ENCODE data around the gene ADARB2.

- TF ChIP-seq, protein P1, sequence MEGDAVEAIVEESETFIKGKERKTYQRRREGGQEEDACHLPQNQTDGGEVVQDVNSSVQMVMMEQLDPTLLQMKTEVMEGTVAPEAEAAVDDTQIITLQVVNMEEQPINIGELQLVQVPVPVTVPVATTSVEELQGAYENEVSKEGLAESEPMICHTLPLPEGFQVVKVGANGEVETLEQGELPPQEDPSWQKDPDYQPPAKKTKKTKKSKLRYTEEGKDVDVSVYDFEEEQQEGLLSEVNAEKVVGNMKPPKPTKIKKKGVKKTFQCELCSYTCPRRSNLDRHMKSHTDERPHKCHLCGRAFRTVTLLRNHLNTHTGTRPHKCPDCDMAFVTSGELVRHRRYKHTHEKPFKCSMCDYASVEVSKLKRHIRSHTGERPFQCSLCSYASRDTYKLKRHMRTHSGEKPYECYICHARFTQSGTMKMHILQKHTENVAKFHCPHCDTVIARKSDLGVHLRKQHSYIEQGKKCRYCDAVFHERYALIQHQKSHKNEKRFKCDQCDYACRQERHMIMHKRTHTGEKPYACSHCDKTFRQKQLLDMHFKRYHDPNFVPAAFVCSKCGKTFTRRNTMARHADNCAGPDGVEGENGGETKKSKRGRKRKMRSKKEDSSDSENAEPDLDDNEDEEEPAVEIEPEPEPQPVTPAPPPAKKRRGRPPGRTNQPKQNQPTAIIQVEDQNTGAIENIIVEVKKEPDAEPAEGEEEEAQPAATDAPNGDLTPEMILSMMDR (IDR thresholded peaks at IDR 0.05) = no peak
- no peak for TF ChIP-seq POLR2A (IDR thresholded peaks at IDR 0.05)
Observed at GRCh38 chr10:1155791-1156615, 581.3 kb downstream of the ADARB2 start.
